Ascending aorta (tissue), 2 donors: Measurements from ENCODE around the gene RHOB. TPM values are rescaled to one million over a fixed set of nuclear protein-coding genes. Genes with fewer than 3 reads are reported as not detected.

Source experiments
- DNase-seq, 2 donors: peaks; one replicate each; pipeline ENCODE4 v3.0.0-alpha.2; 2019; ENCODE audit warnings: low spot score in 2 of 2
- H3K27ac ChIP-seq, 2 donors: fragments of 200-600 bp; sonication (generic); one replicate each; pipeline ENCODE4 v1.5.1; 2016 to 2017; ENCODE audit warnings: mild to moderate bottlenecking in 1 of 2
- H3K27me3 ChIP-seq: fragments of 200-600 bp; sonication (generic); one replicate; pipeline ENCODE4 v1.5.1; 2017
- H3K36me3 ChIP-seq, 2 donors: fragments of 200-600 bp; sonication (generic); one replicate each; pipeline ENCODE4 v1.5.1; 2016
- H3K4me1 ChIP-seq, 2 donors: fragments of 200-600 bp; sonication (generic); one replicate each; pipeline ENCODE4 v1.5.1; 2016 to 2017; ENCODE audit warnings: mild to moderate bottlenecking in 1 of 2
- H3K4me3 ChIP-seq, 2 donors: fragments of 200-600 bp; sonication (generic); one replicate each; pipeline ENCODE4 v1.5.1; 2016 to 2017; ENCODE audit warnings: mild to moderate bottlenecking in 1 of 2
- H3K9me3 ChIP-seq, 2 donors: fragments of 200-600 bp; sonication (generic); one replicate each; pipeline ENCODE4 v1.5.1; 2016
- CTCF ChIP-seq, 3 experiments: fragments of 200-600 bp in 2 of 3; fragments of 450-650 bp in 1 of 3; sonication (generic) in 2 of 3; IDR thresholded peaks; one replicate each; pipeline ENCODE4 v1.5.1; 2016 to 2019; ENCODE audit warnings: antibody characterized with exemption in 3 of 3, mild to moderate bottlenecking in 1 of 3, moderate library complexity in 1 of 3
- intact Hi-C: fragments of 100-400 bp; cut with DNase I; formaldehyde crosslinking; loops from one replicate; pipeline ENCODE4 v1.15.1; 2023
- total RNA-seq: library from RNA; depleted of rRNA; stranded (reverse); fragments of >200 nt; gene quantifications from one replicate; pipeline ENCODE4 v1.1.0, GENCODE V29; 2016

Gene RHOB
- total RNA-seq, 1 donor from 2014 or later = 3,143 TPM

GRCh38 chr2:20482725-20483124, 35.9 kb downstream of the RHOB start:
- H3K9me3 ChIP-seq = no peaks in the 10 kb centered on the region
- TF ChIP-seq CTCF (IDR thresholded peaks at IDR 0.05) = no peak
- H3K36me3 ChIP-seq = no peaks in the 10 kb centered on the region
- intact Hi-C loops = no loop called here
- peaks cover 9 to 15% of the 10 kb centered on the region in 2 donors for H3K4me1 ChIP-seq
- no peaks in the 10 kb centered on the region for H3K27me3 ChIP-seq
- H3K27ac ChIP-seq = peak overlapping the region; percentile 47 to 49
- no peak overlapping the region for H3K4me3 ChIP-seq
- DNase-seq = no peak

GRCh38 chr2:20483194-20483895, 36.5 kb downstream of the RHOB start:
- H3K27ac ChIP-seq = peak overlapping the region; percentile 47 to 49
- H3K4me3 ChIP-seq = no peak overlapping the region
- H3K4me1 ChIP-seq = peaks cover 9 to 21% of the 10 kb centered on the region in 2 donors
- no peaks in the 10 kb centered on the region for H3K9me3 ChIP-seq
- no peaks in the 10 kb centered on the region for H3K27me3 ChIP-seq
- no peak for TF ChIP-seq CTCF (IDR thresholded peaks at IDR 0.05)
- peak in 1 of 2 donors; percentile 76 for DNase-seq
- no peaks in the 10 kb centered on the region for H3K36me3 ChIP-seq
- intact Hi-C loops = no loop called here

- Histone ChIP-seq H3K27me3 (no peaks in the 10 kb centered on the region), H3K4me3 (no peak overlapping the region), H3K36me3 (no peaks in the 10 kb centered on the region), H3K27ac (peak overlapping the region; percentile 47 to 49), H3K4me1 (peaks cover 9 to 26% of the 10 kb centered on the region in 2 donors), H3K9me3 (no peaks in the 10 kb centered on the region)
- no peak for TF ChIP-seq CTCF (IDR thresholded peaks at IDR 0.05)
- no peak for DNase-seq
- intact Hi-C loops = no loop called here
These were observed 37.3 kb downstream of the RHOB start for GRCh38 chr2:20484034-20484617.

- no peak overlapping the region for H3K27ac ChIP-seq
- DNase-seq = no peak
- H3K4me1 ChIP-seq = peaks cover 9 to 26% of the 10 kb centered on the region in 2 donors
- H3K9me3 ChIP-seq = no peaks in the 10 kb centered on the region
- H3K27me3 ChIP-seq = no peaks in the 10 kb centered on the region
- H3K36me3 ChIP-seq = no peaks in the 10 kb centered on the region
- H3K4me3 ChIP-seq = no peak overlapping the region
- intact Hi-C loops = no loop called here
- TF ChIP-seq CTCF (IDR thresholded peaks at IDR 0.05) = no peak
These were observed 38.1 kb downstream of the RHOB start for GRCh38 chr2:20484810-20485611.

GRCh38 chr2:20485612-20486388, 38.9 kb downstream of the RHOB start:
- no peaks in the 10 kb centered on the region for H3K36me3 ChIP-seq
- TF ChIP-seq CTCF (IDR thresholded peaks at IDR 0.05) = no peak
- H3K27ac ChIP-seq = no peak overlapping the region
- H3K4me1 ChIP-seq = peaks cover 9 to 26% of the 10 kb centered on the region in 2 donors
- H3K27me3 ChIP-seq = no peaks in the 10 kb centered on the region
- no peak for DNase-seq
- H3K4me3 ChIP-seq = no peak overlapping the region
- no peaks in the 10 kb centered on the region for H3K9me3 ChIP-seq
- intact Hi-C loops = no loop called here
